GM21619 (cell line): ENCODE measurements around the gene MUC5B.

Experiments
- ATAC-seq: cut with Tn5 transposase; IDR thresholded peaks from one replicate; pipeline ENCODE4 v1.9.1; 2021; ENCODE audit not compliant: unreplicated experiment

The MUC5B gene

DNA sequence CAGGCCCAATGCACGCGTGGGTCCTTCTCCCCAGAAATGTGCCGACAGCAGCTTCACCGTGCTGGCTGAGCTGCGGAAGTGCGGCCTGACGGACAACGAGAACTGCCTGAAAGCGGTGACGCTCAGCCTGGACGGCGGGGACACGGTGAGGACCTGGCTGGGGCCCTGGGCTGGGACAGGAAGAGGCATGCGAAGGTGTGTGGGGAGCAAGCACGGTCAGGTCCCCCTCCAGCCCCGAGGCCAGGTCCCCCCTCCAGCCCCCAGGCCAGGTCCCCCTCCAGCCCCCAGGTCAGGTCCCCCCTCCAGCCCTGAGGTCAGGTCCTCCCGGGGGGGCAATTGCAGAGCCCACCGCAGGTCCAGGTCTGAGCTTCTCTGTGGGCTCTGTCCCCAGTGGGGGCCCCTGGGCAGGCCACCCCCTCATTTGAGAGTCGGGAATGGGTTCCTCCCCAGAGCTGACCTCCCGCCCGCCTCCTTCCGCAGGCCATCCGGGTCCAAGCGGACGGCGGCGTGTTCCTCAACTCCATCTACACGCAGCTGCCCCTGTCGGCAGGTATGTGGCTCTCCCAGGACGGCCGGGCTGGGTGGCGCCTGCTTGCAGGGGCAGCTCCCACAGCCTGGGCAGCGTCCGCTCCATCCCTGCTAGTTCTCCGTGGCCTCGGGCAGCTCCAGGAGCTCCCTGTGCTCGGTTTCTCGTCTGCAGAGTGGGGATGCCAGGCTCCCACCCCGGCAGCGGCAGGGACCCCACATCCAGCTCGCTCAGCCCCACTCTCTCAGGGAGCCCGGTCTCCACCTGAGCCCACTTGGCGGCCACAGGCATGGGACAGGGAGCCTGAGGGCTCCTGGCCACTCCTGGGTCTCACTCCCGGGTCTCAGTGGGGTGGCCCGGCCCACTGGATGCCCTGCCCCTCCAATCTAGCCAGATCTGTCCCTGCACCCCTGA is 7.9 kb downstream of the MUC5B start:
- no peak for ATAC-seq

DNA sequence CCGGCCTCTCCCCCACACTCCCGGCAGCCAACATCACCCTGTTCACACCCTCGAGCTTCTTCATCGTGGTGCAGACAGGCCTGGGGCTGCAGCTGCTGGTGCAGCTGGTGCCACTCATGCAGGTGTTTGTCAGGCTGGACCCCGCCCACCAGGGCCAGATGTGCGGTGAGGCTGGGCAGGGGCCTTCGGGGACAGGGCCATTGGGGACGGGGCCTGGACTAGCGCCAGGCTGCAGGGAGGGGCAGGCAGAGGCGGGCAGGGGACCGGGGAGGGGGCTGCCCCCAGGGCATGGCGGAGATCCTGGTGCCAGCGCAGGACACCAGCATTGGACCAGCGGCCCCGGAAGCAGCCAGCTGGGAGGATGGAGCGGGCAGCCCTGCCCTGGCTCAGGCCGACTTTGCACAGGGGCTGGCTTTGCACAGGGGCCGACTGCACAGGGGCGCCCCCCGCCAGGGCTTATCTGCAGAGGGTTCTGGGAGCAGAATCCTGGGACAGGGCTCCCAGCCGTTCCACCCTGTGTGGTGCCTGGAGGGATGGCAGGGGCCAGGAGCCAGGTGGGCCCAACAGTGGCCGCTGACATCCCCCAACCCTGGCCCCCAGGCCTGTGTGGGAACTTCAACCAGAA is 8.6 kb downstream of the MUC5B start:
- no peak for ATAC-seq

DNA sequence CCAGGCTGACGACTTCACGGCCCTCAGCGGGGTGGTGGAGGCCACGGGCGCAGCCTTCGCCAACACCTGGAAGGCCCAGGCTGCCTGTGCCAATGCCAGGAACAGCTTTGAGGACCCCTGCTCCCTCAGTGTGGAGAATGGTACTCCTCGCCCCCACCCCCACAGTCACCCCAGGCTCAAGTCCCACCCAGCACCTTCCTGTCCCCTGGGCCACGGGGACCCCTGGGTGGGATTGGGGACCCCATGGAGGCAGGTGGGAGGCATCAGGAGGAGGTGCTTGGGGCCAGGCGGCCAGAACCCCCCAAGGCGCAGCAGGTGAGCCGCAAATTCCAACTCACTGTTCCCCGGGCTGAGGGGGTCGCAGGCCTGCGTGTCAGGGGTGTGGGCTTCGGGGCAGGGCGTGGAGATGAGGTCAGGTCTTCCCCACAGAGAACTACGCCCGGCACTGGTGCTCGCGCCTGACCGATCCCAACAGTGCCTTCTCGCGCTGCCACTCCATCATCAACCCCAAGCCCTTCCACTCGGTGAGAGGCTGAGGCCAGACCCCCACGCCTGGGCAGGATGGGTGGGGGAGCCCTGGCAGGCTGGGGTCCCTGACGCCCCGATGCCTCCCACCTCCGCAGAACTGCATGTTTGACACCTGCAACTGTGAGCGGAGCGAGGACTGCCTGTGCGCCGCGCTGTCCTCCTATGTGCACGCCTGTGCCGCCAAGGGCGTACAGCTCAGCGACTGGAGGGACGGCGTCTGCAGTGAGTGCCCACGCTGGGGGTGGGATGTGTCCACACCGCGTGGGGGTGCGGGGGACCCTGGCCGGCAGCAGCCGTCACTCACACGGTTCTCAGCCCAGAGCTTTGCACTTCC is 9.4 kb downstream of the MUC5B start:
- ATAC-seq: no peak

DNA sequence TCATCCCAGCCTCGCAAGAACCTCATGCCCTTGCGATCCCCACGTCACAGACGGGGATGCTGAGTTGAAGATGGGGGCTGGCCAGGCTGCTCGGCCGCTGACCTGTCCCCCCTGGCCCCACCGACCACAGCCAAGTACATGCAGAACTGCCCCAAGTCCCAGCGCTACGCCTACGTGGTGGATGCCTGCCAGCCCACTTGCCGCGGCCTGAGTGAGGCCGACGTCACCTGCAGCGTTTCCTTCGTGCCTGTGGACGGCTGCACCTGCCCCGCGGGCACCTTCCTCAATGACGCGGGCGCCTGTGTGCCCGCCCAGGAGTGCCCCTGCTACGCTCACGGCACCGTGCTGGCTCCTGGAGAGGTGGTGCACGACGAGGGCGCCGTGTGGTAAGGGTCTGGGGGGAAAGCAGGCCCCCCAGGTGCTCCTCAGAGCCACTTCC is 10.0 kb downstream of the MUC5B start:
- ATAC-seq: no peak

DNA sequence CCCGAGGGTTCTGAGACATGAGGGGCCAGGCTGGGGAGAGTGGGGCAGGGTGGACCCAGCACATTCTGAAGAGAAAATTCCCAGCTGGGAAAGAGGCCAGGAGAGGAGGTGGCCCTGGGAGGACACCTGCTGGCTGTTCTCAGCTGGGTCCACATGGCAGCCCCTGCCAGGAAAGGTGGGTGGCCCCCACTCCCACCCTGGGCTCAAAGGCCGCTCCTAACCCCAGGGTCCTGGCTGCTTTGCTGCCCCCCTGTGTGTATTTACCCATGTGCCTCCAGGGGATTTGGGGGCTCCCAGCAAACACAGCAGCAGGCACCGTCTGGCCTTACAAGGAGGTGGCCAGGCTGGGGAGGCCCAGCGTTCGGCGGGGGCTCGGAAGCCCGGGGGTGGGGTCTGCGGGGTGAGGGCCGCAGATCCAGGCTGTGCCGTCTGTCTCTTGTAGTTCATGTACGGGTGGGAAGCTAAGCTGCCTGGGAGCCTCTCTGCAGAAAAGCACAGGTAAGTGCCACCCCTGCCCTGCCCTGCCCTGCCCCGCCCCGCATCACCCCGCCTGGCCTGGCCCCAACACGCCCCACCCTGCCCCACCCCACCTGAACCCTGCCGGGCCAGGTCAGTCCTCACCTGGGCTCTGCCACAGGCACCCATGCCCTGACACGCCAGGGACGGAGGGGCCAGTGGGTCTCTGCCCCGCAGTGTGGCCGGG is 10.6 kb downstream of the MUC5B start:
- no peak for ATAC-seq

DNA sequence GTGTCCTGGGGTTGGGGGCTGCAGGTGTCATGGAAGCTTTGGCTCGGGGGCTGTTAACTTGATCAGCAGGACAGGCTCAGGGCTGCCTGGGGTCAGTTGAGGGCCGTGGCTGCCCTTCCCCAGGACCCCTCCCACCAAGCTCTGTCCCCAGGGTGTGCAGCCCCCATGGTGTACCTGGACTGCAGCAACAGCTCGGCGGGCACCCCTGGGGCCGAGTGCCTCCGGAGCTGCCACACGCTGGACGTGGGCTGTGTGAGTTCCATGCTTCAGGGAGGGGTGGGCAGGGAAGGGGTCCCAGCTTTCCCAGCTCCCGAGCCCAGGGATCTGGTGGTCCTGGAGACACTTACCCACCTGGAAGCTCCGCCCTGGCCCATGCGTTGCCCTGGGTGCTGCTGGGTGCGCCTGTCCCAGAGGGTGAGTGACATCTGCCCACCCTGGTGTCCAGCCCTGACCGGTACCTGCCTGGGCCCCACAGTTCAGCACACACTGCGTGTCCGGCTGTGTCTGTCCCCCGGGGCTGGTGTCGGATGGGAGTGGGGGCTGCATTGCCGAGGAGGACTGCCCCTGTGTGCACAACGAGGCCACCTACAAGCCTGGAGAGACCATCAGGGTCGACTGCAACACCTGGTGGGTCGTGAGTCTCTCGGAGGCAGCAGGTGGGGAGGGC is 11.3 kb downstream of the MUC5B start:
- no peak for ATAC-seq

DNA sequence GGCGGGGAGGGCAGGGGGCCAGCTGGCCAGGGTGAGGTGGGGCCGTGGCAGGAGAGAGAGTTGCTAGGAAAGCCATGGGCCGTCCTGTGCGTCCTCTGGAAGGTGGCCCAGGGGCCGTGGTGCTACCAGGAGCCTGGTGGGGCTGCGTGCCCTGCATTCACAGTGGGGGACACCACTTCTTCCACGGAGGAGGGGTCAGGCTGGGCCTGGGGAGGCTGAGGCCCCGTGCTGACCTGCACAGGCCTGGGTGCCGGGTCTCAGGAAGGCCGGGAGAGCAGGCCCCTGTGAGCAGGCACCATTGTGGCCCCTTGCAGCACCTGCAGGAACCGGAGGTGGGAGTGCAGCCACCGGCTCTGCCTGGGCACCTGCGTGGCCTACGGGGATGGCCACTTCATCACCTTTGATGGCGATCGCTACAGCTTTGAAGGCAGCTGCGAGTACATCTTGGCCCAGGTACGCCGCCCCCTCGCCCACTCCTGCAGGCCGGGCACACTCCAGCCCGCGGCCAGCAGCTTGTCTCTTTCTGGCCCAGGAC is 12.0 kb downstream of the MUC5B start:
- no peak for ATAC-seq

DNA sequence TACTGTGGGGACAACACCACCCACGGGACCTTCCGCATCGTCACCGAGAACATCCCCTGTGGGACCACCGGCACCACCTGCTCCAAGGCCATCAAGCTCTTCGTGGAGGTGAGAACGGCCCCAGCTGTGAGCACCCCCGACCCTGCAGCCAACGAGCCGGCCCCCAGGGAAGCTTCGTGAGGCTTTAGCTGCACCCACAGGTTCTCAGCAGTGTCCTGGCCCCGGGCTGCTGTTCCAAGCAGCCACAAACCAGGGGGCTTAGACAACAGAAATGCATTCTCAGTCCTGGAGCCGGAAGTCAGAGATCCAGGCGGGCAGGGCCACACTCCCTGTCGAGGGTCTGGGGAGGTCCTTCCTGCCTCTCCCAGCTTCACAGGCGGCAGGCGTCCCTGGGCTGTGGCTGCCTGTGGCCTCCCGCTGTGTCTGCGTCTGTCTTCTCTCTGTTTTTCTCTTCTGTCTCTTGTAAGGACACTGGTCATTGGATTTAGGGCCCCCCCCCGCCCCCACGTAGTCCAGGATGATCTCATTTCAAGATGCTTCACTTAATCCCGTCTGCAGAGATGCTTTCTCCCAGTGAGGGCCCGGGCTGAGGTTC is 12.5 kb downstream of the MUC5B start:
- no peak for ATAC-seq

DNA sequence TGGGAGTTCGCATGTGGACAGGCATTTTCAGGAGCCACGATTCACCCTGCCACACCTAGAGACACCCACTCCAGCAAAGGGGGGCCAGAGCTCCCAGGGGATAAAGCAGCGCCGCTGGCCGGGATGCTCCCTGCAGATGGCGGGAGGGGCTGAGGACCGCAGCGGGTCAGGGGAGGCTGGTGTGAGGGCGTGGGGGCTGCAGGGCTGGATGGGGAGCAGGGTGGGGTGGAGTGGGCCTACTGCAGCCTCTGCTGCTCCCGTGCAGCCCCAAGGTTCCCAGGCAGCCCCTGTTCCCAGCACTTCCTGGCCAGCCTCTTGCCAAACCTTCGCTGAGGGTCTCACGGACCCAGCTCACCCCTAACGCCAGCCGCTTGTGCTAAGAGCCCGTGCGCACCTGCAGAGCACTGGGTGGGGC is 13.0 kb downstream of the MUC5B start:
- no peak for ATAC-seq

DNA sequence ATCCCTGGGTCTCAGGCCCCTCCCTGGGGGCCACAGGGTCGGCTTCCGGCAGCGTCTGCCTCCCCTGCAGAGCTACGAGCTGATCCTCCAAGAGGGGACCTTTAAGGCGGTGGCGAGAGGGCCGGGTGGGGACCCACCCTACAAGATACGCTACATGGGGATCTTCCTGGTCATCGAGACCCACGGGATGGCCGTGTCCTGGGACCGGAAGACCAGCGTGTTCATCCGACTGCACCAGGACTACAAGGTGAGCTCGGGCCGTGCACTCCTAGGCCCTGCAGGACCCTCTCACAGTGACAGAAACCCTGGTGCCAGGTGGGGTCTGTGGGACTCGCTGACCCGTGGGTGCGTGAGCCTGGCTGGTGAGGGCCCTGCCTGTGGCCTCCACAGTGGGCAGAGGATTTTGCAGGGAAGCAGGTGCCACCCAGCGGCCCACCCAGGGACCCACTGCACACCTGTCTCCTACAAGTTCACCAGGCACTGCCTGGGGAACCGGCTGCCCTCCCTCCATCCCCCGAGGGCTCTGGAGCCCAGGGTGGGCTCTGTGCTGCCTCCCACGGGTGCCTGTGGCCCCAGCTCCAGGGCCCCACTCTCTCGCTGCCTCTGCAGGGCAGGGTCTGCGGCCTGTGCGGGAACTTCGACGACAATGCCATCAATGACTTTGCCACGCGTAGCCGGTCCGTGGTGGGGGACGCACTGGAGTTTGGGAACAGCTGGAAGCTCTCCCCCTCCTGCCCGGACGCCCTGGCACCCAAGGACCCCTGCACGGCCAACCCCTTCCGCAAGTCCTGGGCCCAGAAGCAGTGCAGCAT is 13.7 kb downstream of the MUC5B start:
- no peak for ATAC-seq

DNA sequence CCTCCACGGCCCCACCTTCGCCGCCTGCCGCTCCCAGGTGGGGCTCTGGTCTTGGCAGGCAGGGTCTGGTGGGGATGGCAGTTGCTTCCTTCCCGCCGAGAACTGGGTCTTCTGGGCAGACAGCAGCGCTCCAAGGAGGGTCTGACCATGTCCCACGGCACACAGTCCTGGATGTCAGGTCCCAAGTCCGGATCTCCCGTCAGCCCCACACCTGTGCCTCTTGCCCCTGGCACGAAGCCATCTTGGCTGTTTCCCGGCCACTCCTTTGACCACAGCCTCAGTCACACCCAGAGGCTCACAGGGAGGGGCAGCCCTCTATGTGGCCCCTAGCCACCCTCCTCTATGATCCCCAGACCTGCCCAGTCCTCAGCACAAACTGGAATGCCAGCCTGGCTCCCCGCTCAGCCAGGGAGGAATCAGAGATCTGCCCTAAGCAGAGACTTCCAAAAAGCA is 14.3 kb downstream of the MUC5B start:
- no peak for ATAC-seq

DNA sequence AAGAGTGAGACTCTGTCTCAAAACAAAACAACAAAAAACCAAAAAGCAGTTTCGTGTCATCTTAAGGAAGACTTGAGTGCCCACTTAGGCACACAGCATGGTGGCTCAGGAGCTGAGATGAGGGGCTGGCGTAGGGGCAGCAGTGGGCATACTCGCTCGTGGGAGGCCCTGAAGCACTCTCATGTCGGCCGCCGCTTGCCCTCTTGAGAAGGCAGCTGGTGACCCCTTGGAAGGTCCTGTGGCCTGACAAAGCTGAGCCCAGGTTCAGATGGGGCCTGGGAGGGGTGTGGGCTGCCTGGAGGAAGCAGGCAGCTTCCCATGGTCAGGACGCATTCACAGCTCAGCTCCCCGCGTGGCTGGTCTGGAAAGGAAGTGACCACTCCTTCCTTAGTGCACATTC is 15.0 kb downstream of the MUC5B start:
- no peak for ATAC-seq

DNA sequence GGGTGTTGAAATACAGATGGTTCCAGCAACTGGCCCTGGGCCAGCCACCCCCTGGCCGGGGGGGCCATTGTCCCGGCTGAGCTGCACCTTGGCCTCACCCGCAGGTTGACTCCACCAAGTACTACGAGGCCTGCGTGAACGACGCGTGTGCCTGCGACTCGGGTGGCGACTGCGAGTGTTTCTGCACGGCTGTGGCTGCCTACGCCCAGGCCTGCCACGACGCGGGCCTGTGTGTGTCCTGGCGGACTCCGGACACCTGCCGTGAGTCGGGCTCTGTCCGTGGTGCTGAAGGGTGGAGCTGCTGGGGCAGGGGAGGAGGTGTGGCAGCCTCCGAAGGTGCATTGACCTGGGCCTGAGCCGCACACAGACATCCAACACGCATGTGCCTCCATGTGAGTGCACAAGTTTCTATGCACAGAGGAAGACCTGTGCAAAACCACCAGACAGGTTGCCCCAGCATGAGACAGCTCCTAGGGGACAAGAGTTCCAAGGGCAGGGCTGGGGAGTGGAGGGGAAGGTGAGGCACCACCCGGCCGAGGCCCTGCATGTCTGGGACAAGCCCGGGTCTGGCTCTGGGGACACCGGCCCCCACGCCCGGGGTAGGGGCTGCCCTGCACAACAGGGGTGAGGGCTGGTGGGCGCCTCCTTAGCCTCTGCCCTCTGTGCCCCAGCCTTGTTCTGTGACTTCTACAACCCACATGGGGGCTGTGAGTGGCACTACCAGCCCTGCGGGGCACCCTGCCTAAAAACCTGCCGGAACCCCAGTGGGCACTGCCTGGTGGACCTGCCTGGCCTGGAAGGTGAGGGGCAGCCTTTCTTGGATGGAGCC is 16.1 kb downstream of the MUC5B start:
- no peak for ATAC-seq

DNA sequence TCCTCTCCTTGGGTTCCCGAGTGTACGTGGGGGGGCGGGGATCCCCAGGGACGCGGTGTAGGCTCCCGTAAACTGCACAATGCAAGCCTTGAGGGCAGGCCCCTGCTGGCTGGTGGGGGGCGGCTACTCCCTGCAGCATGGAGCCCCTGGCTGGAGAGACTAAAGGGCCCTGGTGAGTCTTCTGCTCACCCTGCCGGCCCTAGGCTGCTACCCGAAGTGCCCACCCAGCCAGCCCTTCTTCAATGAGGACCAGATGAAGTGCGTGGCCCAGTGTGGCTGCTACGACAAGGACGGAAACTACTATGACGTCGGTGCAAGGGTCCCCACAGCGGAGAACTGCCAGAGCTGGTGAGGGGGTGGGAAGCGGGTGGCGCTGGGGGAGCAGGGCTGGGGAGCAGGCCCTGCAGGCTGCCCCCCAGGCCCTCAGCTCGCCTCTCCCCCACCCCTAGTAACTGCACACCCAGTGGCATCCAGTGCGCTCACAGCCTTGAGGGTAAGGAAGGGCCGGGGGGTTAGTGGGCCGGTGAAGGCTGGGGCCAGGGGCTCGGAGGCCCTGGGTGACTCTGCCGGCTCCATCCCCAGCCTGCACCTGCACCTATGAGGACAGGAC is 16.8 kb downstream of the MUC5B start:
- no peak for ATAC-seq

DNA sequence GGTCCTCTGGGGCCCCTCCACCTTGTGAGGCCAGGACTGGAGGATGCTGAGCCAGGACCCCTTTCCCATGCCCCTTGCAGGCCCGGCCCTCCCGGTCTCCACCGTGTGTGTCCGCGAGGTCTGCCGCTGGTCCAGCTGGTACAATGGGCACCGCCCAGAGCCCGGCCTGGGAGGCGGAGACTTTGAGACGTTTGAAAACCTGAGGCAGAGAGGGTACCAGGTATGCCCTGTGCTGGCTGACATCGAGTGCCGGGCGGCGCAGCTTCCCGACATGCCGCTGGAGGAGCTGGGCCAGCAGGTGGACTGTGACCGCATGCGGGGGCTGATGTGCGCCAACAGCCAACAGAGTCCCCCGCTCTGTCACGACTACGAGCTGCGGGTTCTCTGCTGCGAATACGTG is 17.9 kb downstream of the MUC5B start:
- ATAC-seq: no peak

DNA sequence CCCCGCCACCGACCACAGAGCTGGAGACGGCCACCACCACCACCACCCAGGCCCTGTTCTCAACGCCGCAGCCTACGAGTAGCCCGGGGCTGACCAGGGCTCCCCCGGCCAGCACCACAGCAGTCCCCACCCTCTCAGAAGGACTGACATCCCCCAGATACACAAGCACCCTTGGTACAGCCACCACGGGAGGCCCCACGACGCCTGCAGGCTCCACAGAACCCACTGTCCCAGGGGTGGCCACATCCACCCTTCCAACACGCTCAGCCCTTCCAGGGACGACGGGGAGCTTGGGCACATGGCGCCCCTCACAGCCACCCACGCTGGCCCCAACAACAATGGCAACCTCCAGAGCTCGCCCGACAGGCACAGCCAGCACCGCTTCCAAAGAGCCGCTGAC is 18.8 kb downstream of the MUC5B start:
- ATAC-seq: no peak

DNA sequence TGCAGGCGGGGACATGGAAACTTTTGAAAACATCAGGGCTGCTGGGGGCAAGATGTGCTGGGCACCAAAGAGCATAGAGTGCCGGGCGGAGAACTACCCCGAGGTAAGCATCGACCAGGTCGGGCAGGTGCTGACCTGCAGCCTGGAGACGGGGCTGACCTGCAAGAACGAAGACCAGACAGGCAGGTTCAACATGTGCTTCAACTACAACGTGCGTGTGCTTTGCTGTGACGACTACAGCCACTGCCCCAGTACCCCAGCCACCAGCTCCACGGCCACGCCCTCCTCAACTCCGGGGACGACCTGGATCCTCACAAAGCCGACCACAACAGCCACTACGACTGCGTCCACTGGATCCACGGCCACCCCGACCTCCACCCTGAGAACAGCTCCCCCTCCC is 19.4 kb downstream of the MUC5B start:
- ATAC-seq: no peak
